Right lobe of liver (tissue), 6 donors: Measurements from ENCODE around the gene NDST4. TPM values are rescaled to one million over a fixed set of nuclear protein-coding genes. Genes with fewer than 3 reads are reported as not detected.

Source experiments
- ATAC-seq, 4 donors: fragments of 200-7000 bp; cut with Tn5 transposase; one replicate each; pipeline ENCODE4 v1.9.1; 2020; ENCODE audit warnings: mild to moderate bottlenecking in 4 of 4, moderate library complexity in 4 of 4
- DNase-seq, 3 donors: peaks; one replicate each; pipeline ENCODE4 v3.0.0-alpha.2; 2020
- H3K27ac ChIP-seq, 3 donors: fragments of 200-600 bp; one replicate each; pipeline ENCODE4 v1.8.0; 2022
- H3K27me3 ChIP-seq, 2 donors: fragments of 200-600 bp; one replicate each; pipeline ENCODE4 v1.8.0; 2022
- H3K36me3 ChIP-seq, 4 donors: fragments of 200-600 bp; sonication (generic) in 1 of 4; one replicate each; pipeline versions ENCODE4 v1.5.1 to v1.8.0; 2017 to 2022; ENCODE audit warnings: control low read depth in 1 of 4
- H3K4me1 ChIP-seq, 4 donors: fragments of 200-600 bp; sonication (generic) in 1 of 4; one replicate each; pipeline versions ENCODE4 v1.5.1 to v1.8.0; 2017 to 2022; ENCODE audit warnings: control low read depth in 1 of 4
- H3K4me3 ChIP-seq, 3 donors: fragments of 200-600 bp; one replicate each; pipeline ENCODE4 v1.8.0; 2022
- H3K9me3 ChIP-seq, 4 donors: fragments of 200-600 bp; sonication (generic) in 1 of 4; one replicate each; pipeline versions ENCODE4 v1.5.1 to v1.8.0; 2017 to 2022; ENCODE audit warnings: control low read depth in 1 of 4
- POLR2A ChIP-seq: fragments of 450-650 bp; IDR thresholded peaks from one replicate; pipeline ENCODE4 v1.6.1; 2017; ENCODE audit warnings: antibody characterized with exemption, mild to moderate bottlenecking
- WGBS: methylation state at CpG from one replicate; pipeline ENCODE4 v1.1.6; 2018; ENCODE audit warnings: low coverage, low lambda C conversion rate; ENCODE audit not compliant: insufficient coverage; ENCODE audit errors: missing lambda C conversion rate; 5-methylcytosine and 5-hydroxymethylcytosine counted together
- intact Hi-C, 2 donors: fragments of 100-400 bp; cut with DNase I; formaldehyde crosslinking; loops; one replicate each; pipeline versions ENCODE4 v1.11.2 to v1.14.1; 2022
- total RNA-seq, 6 experiments: library from RNA; depleted of rRNA in 2 of 6; stranded (reverse); fragments of >200 nt in 2 of 6; fragmentation: NEBNext Ultra II Directional in 3 of 6; extraction: Animal tissue kit (Norgen Biotek cat#: 25700) in 3 of 6; gene quantifications; one replicate each; pipeline versions ENCODE4 v1.1.0 to v1.2.4, GENCODE V29; 2016 to 2023
- TF ChIP-seq, protein P1 (sequence below), 4 donors: fragments of 200-600 bp in 3 of 4; fragments of 450-650 bp in 1 of 4; IDR thresholded peaks; one replicate each; pipeline versions ENCODE4 v1.5.1 to v1.8.0; 2016 to 2022; ENCODE audit warnings: antibody characterized with exemption in 4 of 4, mild to moderate bottlenecking in 2 of 4
- donor health status: DM: no; HTN: yes; CAD: no.
- donor health status: DM: no; HTN: no; CAD: no.
- donor health status: DM: no; HTN: no; CAD: no.
- donor health status: DM: no; HTN: yes; CAD: no.
- donor health status: DM: no; HTN: yes; CAD: no.

NDST4 gene
- total RNA-seq, 6 experiments from 2014 or later, result not detected

GRCh38 chr4:114941503-114941902 lies 171.9 kb downstream of the NDST4 start:
- Histone ChIP-seq H3K27ac (no peak overlapping the region), H3K27me3 (no peaks in the 10 kb centered on the region), H3K36me3 (no peaks in the 10 kb centered on the region), H3K4me1 (no peaks in the 10 kb centered on the region), H3K4me3 (no peak overlapping the region), H3K9me3 (no peaks in the 10 kb centered on the region)
- intact Hi-C loops, result no loop called here
- ATAC-seq (no peak), DNase-seq (no peak)
- TF ChIP-seq POLR2A, result no peak
- TF ChIP-seq, protein P1, sequence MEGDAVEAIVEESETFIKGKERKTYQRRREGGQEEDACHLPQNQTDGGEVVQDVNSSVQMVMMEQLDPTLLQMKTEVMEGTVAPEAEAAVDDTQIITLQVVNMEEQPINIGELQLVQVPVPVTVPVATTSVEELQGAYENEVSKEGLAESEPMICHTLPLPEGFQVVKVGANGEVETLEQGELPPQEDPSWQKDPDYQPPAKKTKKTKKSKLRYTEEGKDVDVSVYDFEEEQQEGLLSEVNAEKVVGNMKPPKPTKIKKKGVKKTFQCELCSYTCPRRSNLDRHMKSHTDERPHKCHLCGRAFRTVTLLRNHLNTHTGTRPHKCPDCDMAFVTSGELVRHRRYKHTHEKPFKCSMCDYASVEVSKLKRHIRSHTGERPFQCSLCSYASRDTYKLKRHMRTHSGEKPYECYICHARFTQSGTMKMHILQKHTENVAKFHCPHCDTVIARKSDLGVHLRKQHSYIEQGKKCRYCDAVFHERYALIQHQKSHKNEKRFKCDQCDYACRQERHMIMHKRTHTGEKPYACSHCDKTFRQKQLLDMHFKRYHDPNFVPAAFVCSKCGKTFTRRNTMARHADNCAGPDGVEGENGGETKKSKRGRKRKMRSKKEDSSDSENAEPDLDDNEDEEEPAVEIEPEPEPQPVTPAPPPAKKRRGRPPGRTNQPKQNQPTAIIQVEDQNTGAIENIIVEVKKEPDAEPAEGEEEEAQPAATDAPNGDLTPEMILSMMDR (IDR thresholded peaks at IDR 0.05), result no peak
- 33% methylated on average over 2 of the region's 2 CpGs for WGBS

GRCh38 chr4:114927881-114928280 lies 185.5 kb downstream of the NDST4 start:
- Histone ChIP-seq H3K9me3 (no peaks in the 10 kb centered on the region), H3K36me3 (no peaks in the 10 kb centered on the region), H3K4me1 (no peaks in the 10 kb centered on the region), H3K27ac (no peak overlapping the region), H3K27me3 (no peaks in the 10 kb centered on the region), H3K4me3 (no peak overlapping the region)
- TF ChIP-seq, protein P1 (IDR thresholded peaks at IDR 0.05), result no peak
- TF ChIP-seq POLR2A, result no peak
- intact Hi-C loops, result no loop called here
- 69% methylated on average over 2 of the region's 2 CpGs for WGBS
- DNase-seq (no peak), ATAC-seq (no peak)

DNA sequence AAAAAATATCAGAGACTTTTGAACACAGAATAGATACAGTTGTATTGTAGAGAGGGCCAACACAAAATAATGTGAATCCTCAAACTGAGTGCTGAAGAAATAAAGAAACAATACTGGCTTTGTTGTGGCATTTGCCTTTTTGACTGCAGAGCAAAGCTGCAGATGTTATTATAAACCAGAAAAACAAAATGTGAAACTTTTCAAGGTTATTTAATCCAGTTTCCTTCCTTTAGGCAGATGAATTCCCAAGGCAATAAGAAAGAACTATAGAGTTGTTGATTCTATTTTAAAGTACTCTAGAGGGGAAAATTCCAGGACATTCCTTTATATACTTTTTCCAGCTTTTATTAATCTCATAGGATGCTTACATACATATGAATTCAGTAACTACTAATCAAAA lies 186.8 kb downstream of the NDST4 start:
- TF ChIP-seq, protein P1 (IDR thresholded peaks at IDR 0.05), result no peak
- no peak for TF ChIP-seq POLR2A
- no peak for ATAC-seq
- Histone ChIP-seq H3K27ac (no peak overlapping the region), H3K9me3 (no peaks in the 10 kb centered on the region), H3K27me3 (no peaks in the 10 kb centered on the region), H3K36me3 (no peaks in the 10 kb centered on the region), H3K4me1 (no peaks in the 10 kb centered on the region), H3K4me3 (no peak overlapping the region)
- intact Hi-C loops, result no loop called here
- DNase-seq, result no peak

DNA sequence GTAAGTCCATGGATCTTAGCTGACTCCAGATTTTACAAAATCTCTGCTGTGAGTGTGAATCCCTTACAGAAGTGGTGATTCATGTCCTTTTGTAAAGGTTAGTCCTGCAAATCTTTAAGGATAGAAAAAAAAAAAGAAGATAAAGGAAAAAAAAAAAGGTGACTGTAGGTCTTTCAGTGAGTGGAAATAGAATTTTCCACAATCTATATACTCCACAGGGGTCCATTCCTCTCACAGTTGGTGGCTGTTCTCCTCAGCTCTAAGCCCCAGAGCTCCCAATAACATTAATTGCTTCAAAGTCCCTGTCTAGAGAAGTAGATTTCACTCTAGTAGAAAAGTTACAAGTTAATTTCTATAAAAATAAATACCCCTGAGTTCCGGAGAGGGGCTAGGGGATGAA lies 189.1 kb downstream of the NDST4 start:
- TF ChIP-seq, protein P1 (IDR thresholded peaks at IDR 0.05), result no peak
- TF ChIP-seq POLR2A, result no peak
- intact Hi-C loops, result no loop called here
- Histone ChIP-seq H3K4me1 (no peaks in the 10 kb centered on the region), H3K36me3 (no peaks in the 10 kb centered on the region), H3K9me3 (no peaks in the 10 kb centered on the region), H3K4me3 (no peak overlapping the region), H3K27ac (no peak overlapping the region), H3K27me3 (no peaks in the 10 kb centered on the region)
- WGBS, result 21% methylated on average over 1 of the region's 1 CpG
- DNase-seq (no peak), ATAC-seq (no peak)

DNA sequence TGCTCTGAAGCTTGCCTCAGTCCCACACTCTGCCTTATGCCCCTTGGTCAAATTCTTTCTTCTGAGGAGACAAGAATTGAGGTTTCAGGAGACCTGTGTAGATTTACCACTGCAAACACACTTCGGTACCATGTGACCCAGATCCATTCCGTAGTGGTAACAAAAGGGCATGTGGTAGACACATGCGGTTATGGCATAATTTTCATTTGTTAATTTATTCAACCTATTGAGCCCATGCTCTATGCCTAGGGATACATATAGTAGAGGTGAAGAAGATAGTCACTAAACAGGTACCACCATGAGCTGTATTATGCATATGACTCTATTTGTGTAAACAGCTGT lies 190.9 kb downstream of the NDST4 start:
- no peak overlapping the region for H3K27ac ChIP-seq
- no peaks in the 10 kb centered on the region for H3K9me3 ChIP-seq
- no peaks in the 10 kb centered on the region for H3K36me3 ChIP-seq
- H3K4me3 ChIP-seq, result no peak overlapping the region
- 88% methylated on average over 3 of the region's 3 CpGs for WGBS
- TF ChIP-seq POLR2A, result no peak
- TF ChIP-seq, protein P1 (IDR thresholded peaks at IDR 0.05), result no peak
- no peak for DNase-seq
- H3K4me1 ChIP-seq, result no peaks in the 10 kb centered on the region
- intact Hi-C loops, result no loop called here
- no peak for ATAC-seq
- no peaks in the 10 kb centered on the region for H3K27me3 ChIP-seq
